Measurements from ENCODE around the gene GLRX5.

Gene GLRX5

DNA sequence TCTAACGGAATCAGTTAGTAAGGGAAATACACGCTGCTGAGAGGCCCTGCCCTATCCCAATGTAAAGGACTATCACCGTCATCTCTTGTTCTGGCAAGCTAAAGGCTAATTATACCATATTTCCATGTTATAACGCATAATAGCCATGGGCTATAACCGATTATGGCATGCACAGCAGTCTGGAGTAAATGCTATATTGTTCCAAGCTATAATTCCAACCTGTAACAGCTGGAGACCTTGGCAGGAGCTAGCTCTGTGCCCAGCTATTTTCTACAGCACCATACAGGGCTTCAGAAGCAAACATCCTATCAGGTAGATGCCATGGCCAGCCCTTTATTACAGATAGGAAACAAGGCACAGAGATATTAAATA is 44.7 kb upstream of the GLRX5 start:
- Histone ChIP-seq H2AFZ (ENCODE audit: low read length) (no peak overlapping the region), H3K9me3 (replicated peaks; ENCODE audit: insufficient read depth, low read length) (no peaks in the 10 kb centered on the region), H3K79me2 (ENCODE audit: low read length) (peaks cover 82% of the 10 kb centered on the region), H4K20me1 (ENCODE audit: insufficient read depth, low read length) (no peaks in the 10 kb centered on the region), H3K36me3 (replicated peaks; ENCODE audit: insufficient read depth, low read length) (no peaks in the 10 kb centered on the region), H3K4me2 (ENCODE audit: low read depth, low read length) (no peak overlapping the region), H3K4me1 (ENCODE audit: low read length) (peaks cover 39% of the 10 kb centered on the region), H3K27me3 (replicated peaks; ENCODE audit: insufficient read depth, low read length) (no peaks in the 10 kb centered on the region), H3F3A (ENCODE audit: insufficient read depth, low read length) (peaks cover 15% of the 10 kb centered on the region), H3K4me3 (ENCODE audit: low read length) (no peak overlapping the region), H3K9me2 (replicated peaks; ENCODE audit: insufficient read depth, low read length) (no peaks in the 10 kb centered on the region), H3K9ac (ENCODE audit: low read length) (no peak overlapping the region), H3K27ac (ENCODE audit: low read length) (no peak overlapping the region)
- DNase-seq, result no peak
- TF ChIP-seq EZH2phosphoT487 (IDR thresholded peaks at IDR 0.05; ENCODE audit: low read length) (no peak), EZH2 (optimal IDR thresholded peaks at IDR 0.05; ENCODE audit: low read depth, low read length) (no peak)
- TF ChIP-seq, protein P1, sequence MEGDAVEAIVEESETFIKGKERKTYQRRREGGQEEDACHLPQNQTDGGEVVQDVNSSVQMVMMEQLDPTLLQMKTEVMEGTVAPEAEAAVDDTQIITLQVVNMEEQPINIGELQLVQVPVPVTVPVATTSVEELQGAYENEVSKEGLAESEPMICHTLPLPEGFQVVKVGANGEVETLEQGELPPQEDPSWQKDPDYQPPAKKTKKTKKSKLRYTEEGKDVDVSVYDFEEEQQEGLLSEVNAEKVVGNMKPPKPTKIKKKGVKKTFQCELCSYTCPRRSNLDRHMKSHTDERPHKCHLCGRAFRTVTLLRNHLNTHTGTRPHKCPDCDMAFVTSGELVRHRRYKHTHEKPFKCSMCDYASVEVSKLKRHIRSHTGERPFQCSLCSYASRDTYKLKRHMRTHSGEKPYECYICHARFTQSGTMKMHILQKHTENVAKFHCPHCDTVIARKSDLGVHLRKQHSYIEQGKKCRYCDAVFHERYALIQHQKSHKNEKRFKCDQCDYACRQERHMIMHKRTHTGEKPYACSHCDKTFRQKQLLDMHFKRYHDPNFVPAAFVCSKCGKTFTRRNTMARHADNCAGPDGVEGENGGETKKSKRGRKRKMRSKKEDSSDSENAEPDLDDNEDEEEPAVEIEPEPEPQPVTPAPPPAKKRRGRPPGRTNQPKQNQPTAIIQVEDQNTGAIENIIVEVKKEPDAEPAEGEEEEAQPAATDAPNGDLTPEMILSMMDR (IDR thresholded peaks at IDR 0.05; ENCODE audit: low read length), result no peak

DNA sequence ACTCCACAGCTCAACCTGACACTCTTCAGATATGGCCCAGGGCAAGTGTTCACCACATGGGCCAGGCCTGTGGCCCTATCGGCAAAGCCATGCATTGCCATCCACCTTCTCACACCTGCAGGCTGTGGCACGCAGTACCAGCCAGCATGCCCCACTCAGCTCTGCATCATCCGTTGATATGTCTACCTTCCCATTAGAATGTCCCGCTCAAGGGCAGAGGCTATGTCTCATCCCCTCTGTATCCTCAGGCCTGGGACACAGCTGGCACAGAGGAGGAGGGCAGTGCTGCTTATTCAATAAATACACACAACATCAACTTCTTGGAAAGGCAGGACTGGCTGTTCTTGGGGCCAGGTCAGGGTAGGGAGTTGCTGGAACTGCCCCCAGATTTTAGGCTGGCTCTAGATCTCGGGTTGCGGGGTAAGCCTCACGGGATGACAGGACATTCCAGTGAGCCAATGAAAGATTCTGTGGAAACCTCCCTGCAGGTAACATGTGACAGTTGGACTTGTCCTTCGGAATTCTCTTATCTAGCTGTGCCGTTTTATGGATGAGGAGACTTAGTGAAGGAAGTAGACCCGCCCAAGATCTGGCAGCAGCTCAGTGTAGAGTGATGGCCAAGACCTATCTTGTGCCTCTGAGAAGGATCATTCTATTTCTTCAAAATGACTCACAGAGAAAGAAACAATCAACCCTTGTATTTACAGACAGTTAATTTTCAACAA is 44.0 kb upstream of the GLRX5 start:
- Histone ChIP-seq H4K20me1 (ENCODE audit: insufficient read depth, low read length) (no peaks in the 10 kb centered on the region), H3K27ac (ENCODE audit: low read length) (no peak overlapping the region), H3K79me2 (ENCODE audit: low read length) (peaks cover 82% of the 10 kb centered on the region), H3K4me3 (ENCODE audit: low read length) (no peak overlapping the region), H3K9ac (ENCODE audit: low read length) (no peak overlapping the region), H2AFZ (ENCODE audit: low read length) (no peak overlapping the region), H3K4me1 (ENCODE audit: low read length) (peaks cover 46% of the 10 kb centered on the region), H3K4me2 (ENCODE audit: low read depth, low read length) (no peak overlapping the region), H3K9me3 (replicated peaks; ENCODE audit: insufficient read depth, low read length) (no peaks in the 10 kb centered on the region), H3K27me3 (replicated peaks; ENCODE audit: insufficient read depth, low read length) (no peaks in the 10 kb centered on the region), H3K36me3 (replicated peaks; ENCODE audit: insufficient read depth, low read length) (no peaks in the 10 kb centered on the region), H3F3A (ENCODE audit: insufficient read depth, low read length) (peaks cover 15% of the 10 kb centered on the region), H3K9me2 (replicated peaks; ENCODE audit: insufficient read depth, low read length) (no peaks in the 10 kb centered on the region)
- TF ChIP-seq, protein P1 (IDR thresholded peaks at IDR 0.05; ENCODE audit: low read length), result no peak
- TF ChIP-seq EZH2phosphoT487 (IDR thresholded peaks at IDR 0.05; ENCODE audit: low read length), result no peak
- DNase-seq, result no peak

DNA sequence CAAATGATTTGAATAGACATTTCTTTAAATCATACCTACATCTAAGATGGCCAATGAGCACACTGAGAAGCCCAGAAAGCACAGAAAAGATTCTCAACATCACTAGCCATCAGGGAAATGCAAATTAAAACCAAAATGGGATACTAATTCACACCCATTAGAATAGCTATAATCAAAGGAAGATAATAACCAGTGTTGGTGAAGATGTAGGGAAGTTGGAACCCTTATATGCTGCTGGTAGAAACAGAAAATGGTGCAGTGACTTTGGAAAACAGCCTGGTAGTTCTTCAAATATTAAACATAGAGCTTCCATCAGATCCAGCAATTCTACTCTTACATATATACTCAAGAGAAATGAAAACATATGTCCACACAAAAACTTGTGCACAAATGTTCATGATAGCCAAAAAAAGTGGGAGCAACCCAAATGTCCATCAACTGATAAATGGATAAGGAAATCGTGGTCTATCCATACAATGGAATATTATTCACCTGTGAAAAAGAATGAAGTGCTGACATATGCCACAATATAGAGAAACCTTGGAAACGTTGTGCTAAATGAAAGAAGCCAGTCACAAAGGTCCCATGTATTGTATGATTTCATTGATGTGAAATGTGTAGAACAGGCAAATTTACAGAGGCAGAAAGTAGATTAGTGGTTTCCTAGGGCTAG is 42.8 kb upstream of the GLRX5 start:
- H3K27ac ChIP-seq (ENCODE audit: low read length), result no peak overlapping the region
- H3K79me2 ChIP-seq (ENCODE audit: low read length), result peaks cover 85% of the 10 kb centered on the region
- no peak for DNase-seq
- H3K9me3 ChIP-seq (replicated peaks; ENCODE audit: insufficient read depth, low read length), result no peaks in the 10 kb centered on the region
- no peak overlapping the region for H3K4me2 ChIP-seq (ENCODE audit: low read depth, low read length)
- no peaks in the 10 kb centered on the region for H4K20me1 ChIP-seq (ENCODE audit: insufficient read depth, low read length)
- no peak overlapping the region for H2AFZ ChIP-seq (ENCODE audit: low read length)
- no peak for TF ChIP-seq EZH2 (optimal IDR thresholded peaks at IDR 0.05; ENCODE audit: low read depth, low read length)
- TF ChIP-seq, protein P1 (IDR thresholded peaks at IDR 0.05; ENCODE audit: low read length), result no peak
- no peaks in the 10 kb centered on the region for H3K27me3 ChIP-seq (replicated peaks; ENCODE audit: insufficient read depth, low read length)
- no peak overlapping the region for H3K9ac ChIP-seq (ENCODE audit: low read length)
- peaks cover 49% of the 10 kb centered on the region for H3K4me1 ChIP-seq (ENCODE audit: low read length)
- no peaks in the 10 kb centered on the region for H3K9me2 ChIP-seq (replicated peaks; ENCODE audit: insufficient read depth, low read length)
- peaks cover 13% of the 10 kb centered on the region for H3F3A ChIP-seq (ENCODE audit: insufficient read depth, low read length)
- no peaks in the 10 kb centered on the region for H3K36me3 ChIP-seq (replicated peaks; ENCODE audit: insufficient read depth, low read length)
- no peak overlapping the region for H3K4me3 ChIP-seq (ENCODE audit: low read length)

All from MM.1S (cell line).